GM12878 (cell line): ENCODE measurements around the gene FKBP15. TPM values are rescaled to one million over a fixed set of nuclear protein-coding genes. Genes with fewer than 3 reads are reported as not detected.

Experiments
- ATAC-seq: fragments of 200-7000 bp; cut with Tn5 transposase; 3 replicates; pipeline ENCODE4 v1.9.1; 2020; ENCODE audit warnings: mild to moderate bottlenecking, moderate library complexity
- BruUV-seq: library from RNA; stranded (reverse); fragments of 400-500 nt; replicated peaks from 2 replicates; lab custom pipeline; 2021; lab: Mats Ljungman, UMichigan
- CTCF ChIA-PET: fragments of 300-600 bp; sonication (Branson Sonifier 250); formaldehyde crosslinking; extraction: SDS; loops from one replicate; lab custom pipeline; 2021; ENCODE audit warnings: inconsistent platforms; lab: Yijun Ruan, JAX
- POLR2A ChIA-PET: fragments of 350-600 bp; formaldehyde crosslinking; extraction: SDS; loops from one replicate; lab custom pipeline; 2021; ENCODE audit warnings: inconsistent platforms; lab: Charles Lee
- RAD21 ChIA-PET: fragments of 300-600 bp; sonication (Branson Sonifier 250); formaldehyde crosslinking; loops from one replicate; lab custom pipeline; 2023; ENCODE audit warnings: antibody characterized with exemption; ENCODE audit not compliant: unreplicated experiment; lab: Charles Lee
- SMC1A ChIA-PET: fragments of 300-600 bp; sonication (Branson Sonifier 250); formaldehyde crosslinking; loops from one replicate; lab custom pipeline; 2023; ENCODE audit not compliant: unreplicated experiment, uncharacterized antibody; lab: Charles Lee
- DNase-seq: peaks from one replicate; pipeline ENCODE4 v3.0.0-alpha.2; 2011; ENCODE audit warnings: low read depth, low spot score
- FAIRE-seq: peaks from 3 replicates; lab custom pipeline; 2011; peaks lifted over from hg19 to GRCh38; lab: Jason Lieb, UNC
- H2AFZ ChIP-seq: 2 replicates; pipeline ENCODE4 v1.6.0; 2011; ENCODE audit warnings: low read depth, low read length, control low read depth; ENCODE audit not compliant: control insufficient read depth
- H3K27ac ChIP-seq: 2 replicates; pipeline ENCODE4 v1.5.1; 2011; ENCODE audit warnings: control low read depth; ENCODE audit not compliant: control insufficient read depth, insufficient read depth
- H3K27me3 ChIP-seq, 2 experiments: replicated peaks in 1 of 2; 2 replicates each; pipeline versions ENCODE4 v1.6.0 to v1.6.1; 2011; ENCODE audit warnings: low read length in 1 of 2; ENCODE audit not compliant: control insufficient read depth in 2 of 2, insufficient read depth in 2 of 2
- H3K36me3 ChIP-seq, 2 experiments: 2 replicates each; pipeline ENCODE4 v1.5.1; 2011; ENCODE audit warnings: low read length in 1 of 2; ENCODE audit not compliant: control insufficient read depth in 2 of 2, insufficient read depth in 2 of 2
- H3K4me1 ChIP-seq: 2 replicates; pipeline ENCODE4 v1.6.1; 2011; ENCODE audit warnings: mild to moderate bottlenecking, low read length, moderate library complexity, mixed read lengths; ENCODE audit not compliant: control insufficient read depth, insufficient read depth
- H3K4me2 ChIP-seq: 2 replicates; pipeline ENCODE4 v1.6.0; 2011; ENCODE audit warnings: control low read depth; ENCODE audit not compliant: control insufficient read depth, insufficient read depth
- H3K4me3 ChIP-seq: fragments of 200-600 bp; sonication (generic); 2 replicates; pipeline ENCODE4 v1.5.1; 2016
- H3K79me2 ChIP-seq: 2 replicates; pipeline ENCODE4 v1.6.0; 2011; ENCODE audit warnings: low read length; ENCODE audit not compliant: control insufficient read depth, insufficient read depth
- H3K9ac ChIP-seq: 2 replicates; pipeline ENCODE4 v1.8.0; 2011; ENCODE audit warnings: low read length, control low read depth, mixed read lengths; ENCODE audit not compliant: control insufficient read depth, insufficient read depth
- H3K9me3 ChIP-seq: replicated peaks from 3 replicates; pipeline ENCODE4 v1.5.1; 2011; ENCODE audit warnings: mild to moderate bottlenecking, low read length; ENCODE audit not compliant: control insufficient read depth, insufficient read depth
- H4K20me1 ChIP-seq: 2 replicates; pipeline ENCODE4 v1.6.0; 2011; ENCODE audit not compliant: control insufficient read depth, insufficient read depth
- ATF3 ChIP-seq: IDR thresholded peaks from 2 replicates; pipeline ENCODE4 v1.6.1; 2011; ENCODE audit warnings: low read depth, mild to moderate bottlenecking, low read length, moderate library complexity, borderline replicate concordance; ENCODE audit errors: extremely low read depth
- EZH2 ChIP-seq: IDR thresholded peaks from 2 replicates; pipeline ENCODE4 v1.6.1; 2012; ENCODE audit warnings: low read depth, mild to moderate bottlenecking, control low read depth, inconsistent platforms, low read length, borderline replicate concordance; ENCODE audit not compliant: control insufficient read depth
- HDGF ChIP-seq: fragments of 450-650 bp; IDR thresholded peaks from 2 replicates; pipeline ENCODE4 v1.6.1; 2016; ENCODE audit warnings: antibody characterized with exemption
- POLR2AphosphoS5 ChIP-seq: IDR thresholded peaks from 2 replicates; pipeline ENCODE4 v1.6.1; 2011; ENCODE audit warnings: mild to moderate bottlenecking, low read length, inconsistent platforms
- SIX5 ChIP-seq: IDR thresholded peaks from 2 replicates; pipeline ENCODE4 v1.6.1; 2011; ENCODE audit warnings: mild to moderate bottlenecking, low read depth, low read length, moderate library complexity; ENCODE audit not compliant: severe bottlenecking
- WGBS: methylation state at CpG from one replicate; pipeline ENCODE4 v1.1.6; 2016; ENCODE audit warnings: low lambda C conversion rate; ENCODE audit not compliant: insufficient replicate concordance, insufficient coverage; ENCODE audit errors: missing lambda C conversion rate; 5-methylcytosine and 5-hydroxymethylcytosine counted together
- in situ Hi-C: fragments of 300-500 bp; cut with MboI; formaldehyde crosslinking; loops from 9 replicates; pipeline ENCODE4 v1.14.3; 2018; ENCODE audit warnings: mixed read lengths
- intact Hi-C: fragments of 100-400 bp; cut with micrococcal nuclease; formaldehyde crosslinking; loops from one replicate; pipeline ENCODE4 v1.14.2; 2022; ENCODE audit not compliant: unreplicated experiment
- polyA plus RNA-seq, 11 experiments: library from polyadenylated mRNA; depleted of rRNA in 4 of 11; unstranded in 6 of 11; stranded (reverse) in 5 of 11; fragments of >200 nt; fragmentation: Nextera tagmentation in 4 of 11; fragmentation: Illumina TruSeq in 1 of 11; extraction: Ambion mirVana in 4 of 11; extraction: Trizol in 1 of 11; gene quantifications; 1 replicate in 1 of 11; 2 replicates in 10 of 11; pipeline versions ENCODE4 v1.2.1 to v1.2.3, GENCODE V29; 2011 to 2016; ENCODE audit warnings: inconsistent platforms in 2 of 11, missing spikeins in 2 of 11, low read depth in 1 of 11
- total RNA-seq, 4 experiments: library from RNA; depleted of rRNA in 3 of 4; stranded (reverse); fragments of >200 nt in 3 of 4; fragmentation: Illumina TruSeq in 1 of 4; extraction: Trizol in 1 of 4; gene quantifications; 2 replicates each; pipeline versions ENCODE4 v1.2.1 to v1.2.3, GENCODE V29; 2013 to 2021
- TF ChIP-seq, protein P1 (sequence below): fragments of 450-650 bp; IDR thresholded peaks from 2 replicates; pipeline ENCODE4 v1.6.1; 2017; ENCODE audit warnings: antibody characterized with exemption, mild to moderate bottlenecking, moderate library complexity
- TF ChIP-seq, protein P2 (sequence below): fragments of 450-650 bp; IDR thresholded peaks from 2 replicates; pipeline ENCODE4 v1.6.1; 2016; ENCODE audit warnings: mild to moderate bottlenecking

FKBP15 gene
- total and polyA plus RNA-seq, 10 of the 15 experiments (the other 5 are each of a cell fraction or from before 2014, with no cell fraction given), result 5.0 to 53.4 (median 21.2) TPM

- no peak overlapping the region for H3K9ac ChIP-seq
- SMC1A ChIA-PET, result no interaction called here
- ATAC-seq (no peak), FAIRE-seq (no peak), DNase-seq (no peak)
- CTCF ChIA-PET, result interaction anchor here (2.5 kb wide), 1 partner anchor 505 kb away, joined by 7 read pairs; no protein-coding TSS in a partner anchor
- H4K20me1 ChIP-seq, result no peaks in the 10 kb centered on the region; the same call in 1 of the 2 replicates
- no peaks in the 10 kb centered on the region for H3K36me3 ChIP-seq
- H2AFZ ChIP-seq, result no peak overlapping the region
- in situ Hi-C loops (no loop called here), intact Hi-C loops (no loop called here)
- H3K27me3 ChIP-seq, result no peaks in the 10 kb centered on the region
- no peaks in the 10 kb centered on the region for H3K79me2 ChIP-seq
- TF ChIP-seq, protein P1, sequence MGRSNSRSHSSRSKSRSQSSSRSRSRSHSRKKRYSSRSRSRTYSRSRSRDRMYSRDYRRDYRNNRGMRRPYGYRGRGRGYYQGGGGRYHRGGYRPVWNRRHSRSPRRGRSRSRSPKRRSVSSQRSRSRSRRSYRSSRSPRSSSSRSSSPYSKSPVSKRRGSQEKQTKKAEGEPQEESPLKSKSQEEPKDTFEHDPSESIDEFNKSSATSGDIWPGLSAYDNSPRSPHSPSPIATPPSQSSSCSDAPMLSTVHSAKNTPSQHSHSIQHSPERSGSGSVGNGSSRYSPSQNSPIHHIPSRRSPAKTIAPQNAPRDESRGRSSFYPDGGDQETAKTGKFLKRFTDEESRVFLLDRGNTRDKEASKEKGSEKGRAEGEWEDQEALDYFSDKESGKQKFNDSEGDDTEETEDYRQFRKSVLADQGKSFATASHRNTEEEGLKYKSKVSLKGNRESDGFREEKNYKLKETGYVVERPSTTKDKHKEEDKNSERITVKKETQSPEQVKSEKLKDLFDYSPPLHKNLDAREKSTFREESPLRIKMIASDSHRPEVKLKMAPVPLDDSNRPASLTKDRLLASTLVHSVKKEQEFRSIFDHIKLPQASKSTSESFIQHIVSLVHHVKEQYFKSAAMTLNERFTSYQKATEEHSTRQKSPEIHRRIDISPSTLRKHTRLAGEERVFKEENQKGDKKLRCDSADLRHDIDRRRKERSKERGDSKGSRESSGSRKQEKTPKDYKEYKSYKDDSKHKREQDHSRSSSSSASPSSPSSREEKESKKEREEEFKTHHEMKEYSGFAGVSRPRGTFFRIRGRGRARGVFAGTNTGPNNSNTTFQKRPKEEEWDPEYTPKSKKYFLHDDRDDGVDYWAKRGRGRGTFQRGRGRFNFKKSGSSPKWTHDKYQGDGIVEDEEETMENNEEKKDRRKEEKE, result no peak
- TF ChIP-seq ATF3 (no peak), SIX5 (no peak), HDGF (no peak), POLR2AphosphoS5 (no peak), EZH2 (no peak)
- TF ChIP-seq, protein P2, sequence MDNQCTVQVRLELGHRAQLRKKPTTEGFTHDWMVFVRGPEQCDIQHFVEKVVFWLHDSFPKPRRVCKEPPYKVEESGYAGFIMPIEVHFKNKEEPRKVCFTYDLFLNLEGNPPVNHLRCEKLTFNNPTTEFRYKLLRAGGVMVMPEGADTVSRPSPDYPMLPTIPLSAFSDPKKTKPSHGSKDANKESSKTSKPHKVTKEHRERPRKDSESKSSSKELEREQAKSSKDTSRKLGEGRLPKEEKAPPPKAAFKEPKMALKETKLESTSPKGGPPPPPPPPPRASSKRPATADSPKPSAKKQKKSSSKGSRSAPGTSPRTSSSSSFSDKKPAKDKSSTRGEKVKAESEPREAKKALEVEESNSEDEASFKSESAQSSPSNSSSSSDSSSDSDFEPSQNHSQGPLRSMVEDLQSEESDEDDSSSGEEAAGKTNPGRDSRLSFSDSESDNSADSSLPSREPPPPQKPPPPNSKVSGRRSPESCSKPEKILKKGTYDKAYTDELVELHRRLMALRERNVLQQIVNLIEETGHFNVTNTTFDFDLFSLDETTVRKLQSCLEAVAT, result no peak
- H3K4me2 ChIP-seq, result no peak overlapping the region
- POLR2A ChIA-PET, result interaction anchor here (0.6 kb wide), 1 partner anchor 20 kb away, joined by 3 read pairs; no protein-coding TSS in a partner anchor
- no TSS peak for BruUV-seq
- 84% methylated on average over 3 of the region's 3 CpGs for WGBS
- no peaks in the 10 kb centered on the region for H3K4me1 ChIP-seq
- H3K4me3 ChIP-seq, result no peak overlapping the region
- H3K9me3 ChIP-seq, result no peaks in the 10 kb centered on the region
- RAD21 ChIA-PET, result interaction anchor here (0.6 kb wide), 1 partner anchor 252 kb away, joined by 3 read pairs; no protein-coding TSS in a partner anchor
- H3K27ac ChIP-seq, result no peak overlapping the region
Measured at GRCh38 chr9:113152699-113153098, 68.4 kb downstream of the FKBP15 start.
